IMR-90 (cell line): ENCODE data around the gene SEPSECS. TPM values are rescaled to one million over a fixed set of nuclear protein-coding genes. Genes with fewer than 3 reads are reported as not detected.

Experiments used
- ATAC-seq: fragments of 200-7000 bp; cut with Tn5 transposase; 2 replicates; pipeline ENCODE4 v1.9.1; 2020; ENCODE audit warnings: low read depth, mild to moderate bottlenecking, moderate library complexity
- BruUV-seq: library from RNA; stranded (reverse); fragments of 400-500 nt; replicated peaks from 2 replicates; lab custom pipeline; 2021; lab: Mats Ljungman, UMichigan
- CTCF ChIA-PET: fragments of 300-600 bp; formaldehyde crosslinking; extraction: SDS; loops from one replicate; lab custom pipeline; 2021; ENCODE audit warnings: antibody characterized with exemption; lab: Yijun Ruan, JAX
- POLR2A ChIA-PET: fragments of 300-600 bp; sonication (Branson Sonifier 250); formaldehyde crosslinking; loops from one replicate; lab custom pipeline; 2022; ENCODE audit warnings: antibody characterized with exemption; ENCODE audit not compliant: unreplicated experiment; lab: Charles Lee
- DNase-seq: peaks from one replicate; pipeline ENCODE4 v3.0.0; 2013
- H2AFZ ChIP-seq: replicated peaks from 2 replicates; pipeline ENCODE3; 2013; ENCODE audit warnings: low read length, mild to moderate bottlenecking; ENCODE audit not compliant: poor library complexity
- H2AK5ac ChIP-seq: 2 replicates; pipeline ENCODE4 v1.6.1; 2013; ENCODE audit warnings: low read depth, low read length, inconsistent platforms
- H2AK9ac ChIP-seq: replicated peaks from 2 replicates; pipeline ENCODE3; 2013; ENCODE audit warnings: mild to moderate bottlenecking, low read depth, low read length, moderate library complexity; ENCODE audit not compliant: poor library complexity
- H2BK120ac ChIP-seq: 2 replicates; pipeline ENCODE4 v1.6.1; 2013; ENCODE audit warnings: low read depth, low read length, inconsistent platforms
- H2BK15ac ChIP-seq: 3 replicates; pipeline ENCODE4 v1.6.1; 2013; ENCODE audit warnings: low read depth, low read length, inconsistent platforms
- H2BK20ac ChIP-seq: 2 replicates; pipeline ENCODE4 v1.6.1; 2013; ENCODE audit warnings: low read depth, mild to moderate bottlenecking, inconsistent platforms, low read length, moderate library complexity
- H2BK5ac ChIP-seq: 2 replicates; pipeline ENCODE4 v1.6.1; 2013; ENCODE audit warnings: mild to moderate bottlenecking, low read depth, low read length, inconsistent platforms; ENCODE audit not compliant: poor library complexity, severe bottlenecking
- H3K14ac ChIP-seq: replicated peaks from 2 replicates; pipeline ENCODE4 v1.6.1; 2013; ENCODE audit warnings: low read depth, low read length, inconsistent platforms
- H3K18ac ChIP-seq: 2 replicates; pipeline ENCODE4 v1.6.1; 2013; ENCODE audit warnings: low read depth, low read length, control low read depth
- H3K23ac ChIP-seq: 2 replicates; pipeline ENCODE4 v1.6.1; 2013; ENCODE audit warnings: low read depth, low read length, inconsistent platforms
- H3K27ac ChIP-seq: 2 replicates; pipeline ENCODE4 v1.5.1; 2013; ENCODE audit warnings: mild to moderate bottlenecking, control low read depth, low read length; ENCODE audit not compliant: insufficient read depth
- H3K27me3 ChIP-seq: 2 replicates; pipeline ENCODE4 v1.6.1; 2013; ENCODE audit warnings: low read length; ENCODE audit not compliant: control insufficient read depth, insufficient read depth
- H3K36me3 ChIP-seq: 2 replicates; pipeline ENCODE4 v1.6.1; 2013; ENCODE audit warnings: low read length, mixed read lengths; ENCODE audit not compliant: control insufficient read depth, insufficient read depth
- H3K4ac ChIP-seq: 2 replicates; pipeline ENCODE4 v1.6.1; 2013; ENCODE audit warnings: low read depth, low read length, inconsistent platforms
- H3K4me1 ChIP-seq: 2 replicates; pipeline ENCODE4 v1.6.1; 2013; ENCODE audit warnings: low read length, mixed read lengths; ENCODE audit not compliant: control insufficient read depth, insufficient read depth
- H3K4me2 ChIP-seq: 2 replicates; pipeline ENCODE4 v1.6.1; 2013; ENCODE audit warnings: low read depth, mild to moderate bottlenecking, control low read depth, low read length, moderate library complexity
- H3K4me3 ChIP-seq: 2 replicates; pipeline ENCODE4 v1.5.1; 2013; ENCODE audit warnings: low read depth, mild to moderate bottlenecking, control low read depth, low read length, moderate library complexity; ENCODE audit not compliant: insufficient read depth
- H3K56ac ChIP-seq: 2 replicates; pipeline ENCODE4 v1.6.1; 2013; ENCODE audit warnings: low read length, inconsistent platforms; ENCODE audit not compliant: insufficient read depth; ENCODE audit errors: extremely low read depth
- H3K79me1 ChIP-seq, 2 experiments: 2 replicates each; pipeline ENCODE4 v1.6.1; 2013; ENCODE audit warnings: low read length in 2 of 2, inconsistent platforms in 1 of 2, low read depth in 1 of 2
- H3K9ac ChIP-seq: 2 replicates; pipeline ENCODE4 v1.6.1; 2013; ENCODE audit warnings: low read depth, low read length, control low read depth
- H3K9me1 ChIP-seq: 2 replicates; pipeline ENCODE4 v1.6.1; 2013; ENCODE audit warnings: low read length, inconsistent platforms; ENCODE audit not compliant: insufficient read depth
- H3K9me3 ChIP-seq: 2 replicates; pipeline ENCODE4 v1.6.1; 2013; ENCODE audit warnings: low read length; ENCODE audit not compliant: control insufficient read depth, insufficient read depth
- H4K20me1 ChIP-seq: 2 replicates; pipeline ENCODE4 v1.6.1; 2013; ENCODE audit warnings: low read length, inconsistent platforms; ENCODE audit not compliant: insufficient read depth
- H4K5ac ChIP-seq: 2 replicates; pipeline ENCODE4 v1.6.1; 2013; ENCODE audit warnings: mild to moderate bottlenecking, low read depth, low read length, control low read depth
- H4K8ac ChIP-seq, 2 experiments: 2 replicates each; pipeline ENCODE4 v1.6.1; 2013; ENCODE audit warnings: low read depth in 2 of 2, low read length in 2 of 2, control low read depth in 1 of 2, inconsistent platforms in 1 of 2
- H4K91ac ChIP-seq: 2 replicates; pipeline ENCODE4 v1.6.1; 2013; ENCODE audit warnings: low read depth, low read length, inconsistent platforms; ENCODE audit not compliant: insufficient read depth
- BHLHE40 ChIP-seq: fragments of 150-350 bp; IDR thresholded peaks from 2 replicates; pipeline ENCODE4 v1.6.1; 2016; ENCODE audit warnings: mild to moderate bottlenecking, low read depth, low read length
- CEBPB ChIP-seq: IDR thresholded peaks from 2 replicates; pipeline ENCODE4 v1.6.1; 2012; ENCODE audit warnings: low read depth, low read length, improper control_type of control experiment
- CHD1 ChIP-seq: IDR thresholded peaks from 2 replicates; pipeline ENCODE4 v1.6.1; 2012; ENCODE audit warnings: low read depth, low read length, improper control_type of control experiment
- MAFK ChIP-seq: IDR thresholded peaks from 2 replicates; pipeline ENCODE4 v1.6.1; 2012; ENCODE audit warnings: low read depth, low read length, improper control_type of control experiment
- MAZ ChIP-seq: IDR thresholded peaks from 2 replicates; pipeline ENCODE4 v1.6.1; 2012; ENCODE audit warnings: low read depth, mild to moderate bottlenecking, low read length, improper control_type of control experiment, moderate library complexity, borderline replicate concordance
- MXI1 ChIP-seq: IDR thresholded peaks from 2 replicates; pipeline ENCODE4 v1.6.1; 2012; ENCODE audit warnings: low read depth, mild to moderate bottlenecking, low read length, moderate library complexity, borderline replicate concordance
- NFE2L2 ChIP-seq: fragments of 150-350 bp; IDR thresholded peaks from 2 replicates; pipeline ENCODE4 v1.6.1; 2016; ENCODE audit warnings: low read depth, mild to moderate bottlenecking, low read length
- POLR2A ChIP-seq: IDR thresholded peaks from 2 replicates; pipeline ENCODE4 v1.6.1; 2012; ENCODE audit warnings: mild to moderate bottlenecking, low read depth, low read length
- RAD21 ChIP-seq: IDR thresholded peaks from 2 replicates; pipeline ENCODE4 v1.6.1; 2012; ENCODE audit warnings: low read length, improper control_type of control experiment
- RCOR1 ChIP-seq: IDR thresholded peaks from 2 replicates; pipeline ENCODE4 v1.6.1; 2012; ENCODE audit warnings: mild to moderate bottlenecking, low read length, improper control_type of control experiment; ENCODE audit not compliant: insufficient replicate concordance
- RFX5 ChIP-seq: IDR thresholded peaks from 2 replicates; pipeline ENCODE4 v1.8.0; 2012; ENCODE audit warnings: low read depth, mild to moderate bottlenecking, low read length, moderate library complexity
- SMC3 ChIP-seq: fragments of 150-350 bp; IDR thresholded peaks from 2 replicates; pipeline ENCODE4 v1.6.1; 2016; ENCODE audit warnings: low read depth, mild to moderate bottlenecking, antibody characterized with exemption, low read length, moderate library complexity
- WGBS, 2 experiments: methylation state at CpG; one replicate each; pipeline versions ENCODE4 v1.1.5 to v1.1.7; 2013; ENCODE audit warnings: missing lambda C conversion rate in 2 of 2; ENCODE audit not compliant: insufficient read length in 1 of 2; ENCODE audit errors: extremely low coverage in 2 of 2; 5-methylcytosine and 5-hydroxymethylcytosine counted together
- dilution Hi-C: fragments of 300-500 bp; cut with HindIII; formaldehyde crosslinking; loops from one replicate; pipeline ENCODE4 v1.14.3; 2018; ENCODE audit warnings: low sequenced_read_pairs; ENCODE audit not compliant: unreplicated experiment
- in situ Hi-C: fragments of 300-500 bp; cut with MboI; formaldehyde crosslinking; loops from 3 replicates; pipeline ENCODE4 v1.14.3; 2019; ENCODE audit warnings: low sequenced_read_pairs, inconsistent platforms, mixed read lengths
- intact Hi-C: fragments of 100-400 bp; cut with micrococcal nuclease; formaldehyde crosslinking; loops from 2 replicates; pipeline ENCODE4 v1.10.0; 2022
- polyA plus RNA-seq, 3 experiments: library from polyadenylated mRNA; depleted of rRNA; stranded (reverse); fragments of >200 nt; gene quantifications; 2 replicates each; pipeline ENCODE4 v1.2.3, GENCODE V29; 2012; ENCODE audit warnings: low replicate concordance in 1 of 3
- total RNA-seq: library from RNA; depleted of rRNA; stranded (reverse); fragments of >200 nt; gene quantifications from 2 replicates; pipeline ENCODE4 v1.2.3, GENCODE V29; 2012
- TF ChIP-seq, protein P1 (sequence below): fragments of 150-350 bp; IDR thresholded peaks from 2 replicates; pipeline ENCODE4 v1.6.1; 2016; ENCODE audit warnings: low read depth, mild to moderate bottlenecking, low read length, moderate library complexity, borderline replicate concordance
- TF ChIP-seq, protein P2 (sequence below): conservative IDR thresholded peaks from 2 replicates; pipeline ENCODE4 v1.5.1; 2012; ENCODE audit warnings: mild to moderate bottlenecking, low read depth, low read length, improper control_type of control experiment
- TF ChIP-seq, protein P3 (sequence below): fragments of 150-350 bp; IDR thresholded peaks from 2 replicates; pipeline ENCODE4 v1.6.1; 2017; ENCODE audit warnings: mild to moderate bottlenecking, antibody characterized with exemption, low read length, low read depth

Gene SEPSECS
- total and polyA plus RNA-seq, 2 of the 4 experiments (the other 2 are of a cell fraction): 1.7 to 5.0 TPM

DNA sequence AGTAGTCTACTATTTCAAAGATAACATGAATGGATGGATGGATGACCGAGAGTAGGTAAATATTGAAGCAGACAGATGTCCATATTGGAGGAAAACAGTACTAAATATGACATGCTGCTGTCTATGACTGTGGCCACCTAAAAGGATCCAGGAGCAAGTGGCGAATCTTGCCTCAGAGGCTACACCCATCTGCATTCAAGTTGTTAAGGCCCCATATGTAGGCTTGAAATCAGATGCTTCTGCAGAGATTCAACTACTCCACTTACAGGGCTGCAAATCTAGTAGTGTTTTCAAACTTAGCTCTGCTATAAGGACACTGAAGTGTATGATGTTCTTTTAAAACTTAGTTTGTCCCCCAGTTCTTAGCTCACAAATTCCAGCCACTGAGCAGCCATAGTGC lies 28.9 kb downstream of the SEPSECS start:
- Histone ChIP-seq H3K56ac (no peak overlapping the region), H3K9me1 (no peaks in the 10 kb centered on the region), H2AK9ac (no peak overlapping the region), H3K9ac (no peak overlapping the region), H4K91ac (no peak overlapping the region), H3K4ac (no peak overlapping the region), H3K27ac (no peak overlapping the region), H3K23ac (no peak overlapping the region), H3K27me3 (no peaks in the 10 kb centered on the region), H2AK5ac (no peak overlapping the region), H2AFZ (no peak overlapping the region), H3K4me3 (no peak overlapping the region), H4K20me1 (no peaks in the 10 kb centered on the region), H3K79me1 (no peaks in the 10 kb centered on the region), H2BK5ac (no peak overlapping the region), H3K36me3 (no peaks in the 10 kb centered on the region), H2BK15ac (no peak overlapping the region), H3K14ac (no peak overlapping the region), H3K18ac (no peak overlapping the region), H2BK120ac (no peak overlapping the region), H4K8ac (no peak overlapping the region), H3K4me1 (no peaks in the 10 kb centered on the region), H4K5ac (no peak overlapping the region), H3K9me3 (no peaks in the 10 kb centered on the region), H2BK20ac (no peak overlapping the region), H3K4me2 (no peak overlapping the region)
- TF ChIP-seq MXI1 (no peak), BHLHE40 (no peak), SMC3 (no peak), POLR2A (no peak), NFE2L2 (no peak), RCOR1 (no peak), RFX5 (no peak), MAZ (no peak), MAFK (no peak), CHD1 (no peak), CEBPB (no peak), RAD21 (no peak)
- TF ChIP-seq, protein P1, sequence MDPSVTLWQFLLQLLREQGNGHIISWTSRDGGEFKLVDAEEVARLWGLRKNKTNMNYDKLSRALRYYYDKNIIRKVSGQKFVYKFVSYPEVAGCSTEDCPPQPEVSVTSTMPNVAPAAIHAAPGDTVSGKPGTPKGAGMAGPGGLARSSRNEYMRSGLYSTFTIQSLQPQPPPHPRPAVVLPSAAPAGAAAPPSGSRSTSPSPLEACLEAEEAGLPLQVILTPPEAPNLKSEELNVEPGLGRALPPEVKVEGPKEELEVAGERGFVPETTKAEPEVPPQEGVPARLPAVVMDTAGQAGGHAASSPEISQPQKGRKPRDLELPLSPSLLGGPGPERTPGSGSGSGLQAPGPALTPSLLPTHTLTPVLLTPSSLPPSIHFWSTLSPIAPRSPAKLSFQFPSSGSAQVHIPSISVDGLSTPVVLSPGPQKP: no peak
- TF ChIP-seq, protein P2, sequence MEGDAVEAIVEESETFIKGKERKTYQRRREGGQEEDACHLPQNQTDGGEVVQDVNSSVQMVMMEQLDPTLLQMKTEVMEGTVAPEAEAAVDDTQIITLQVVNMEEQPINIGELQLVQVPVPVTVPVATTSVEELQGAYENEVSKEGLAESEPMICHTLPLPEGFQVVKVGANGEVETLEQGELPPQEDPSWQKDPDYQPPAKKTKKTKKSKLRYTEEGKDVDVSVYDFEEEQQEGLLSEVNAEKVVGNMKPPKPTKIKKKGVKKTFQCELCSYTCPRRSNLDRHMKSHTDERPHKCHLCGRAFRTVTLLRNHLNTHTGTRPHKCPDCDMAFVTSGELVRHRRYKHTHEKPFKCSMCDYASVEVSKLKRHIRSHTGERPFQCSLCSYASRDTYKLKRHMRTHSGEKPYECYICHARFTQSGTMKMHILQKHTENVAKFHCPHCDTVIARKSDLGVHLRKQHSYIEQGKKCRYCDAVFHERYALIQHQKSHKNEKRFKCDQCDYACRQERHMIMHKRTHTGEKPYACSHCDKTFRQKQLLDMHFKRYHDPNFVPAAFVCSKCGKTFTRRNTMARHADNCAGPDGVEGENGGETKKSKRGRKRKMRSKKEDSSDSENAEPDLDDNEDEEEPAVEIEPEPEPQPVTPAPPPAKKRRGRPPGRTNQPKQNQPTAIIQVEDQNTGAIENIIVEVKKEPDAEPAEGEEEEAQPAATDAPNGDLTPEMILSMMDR: no peak
- TF ChIP-seq, protein P3, sequence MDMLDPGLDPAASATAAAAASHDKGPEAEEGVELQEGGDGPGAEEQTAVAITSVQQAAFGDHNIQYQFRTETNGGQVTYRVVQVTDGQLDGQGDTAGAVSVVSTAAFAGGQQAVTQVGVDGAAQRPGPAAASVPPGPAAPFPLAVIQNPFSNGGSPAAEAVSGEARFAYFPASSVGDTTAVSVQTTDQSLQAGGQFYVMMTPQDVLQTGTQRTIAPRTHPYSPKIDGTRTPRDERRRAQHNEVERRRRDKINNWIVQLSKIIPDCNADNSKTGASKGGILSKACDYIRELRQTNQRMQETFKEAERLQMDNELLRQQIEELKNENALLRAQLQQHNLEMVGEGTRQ: no peak
- no TSS peak for BruUV-seq
- ChIA-PET CTCF (interaction anchor here (1.9 kb wide), 1 partner anchor 13 kb away, joined by 9 read pairs; no protein-coding TSS in a partner anchor), POLR2A (no interaction called here)
- DNase-seq (no peak), ATAC-seq (no peak)
- WGBS, 2 experiments: no CpG with 5 or more reads among the region's 2 CpGs
- dilution Hi-C loops (no loop called here), intact Hi-C loops (no loop called here), in situ Hi-C loops (no loop called here)
